K562 (cell line): ENCODE measurements around the gene MFSD8. TPM values are rescaled to one million over a fixed set of nuclear protein-coding genes. Genes with fewer than 3 reads are reported as not detected.

Experiments
- ATAC-seq: fragments of 200-7000 bp; cut with Tn5 transposase; 3 replicates; pipeline ENCODE4 v1.9.1; 2020; ENCODE audit warnings: moderate library complexity
- BruUV-seq: library from RNA; stranded (reverse); fragments of 400-500 nt; replicated peaks from 2 replicates; lab custom pipeline; 2021; lab: Mats Ljungman, UMichigan
- CTCF ChIA-PET: fragments of 300-600 bp; formaldehyde crosslinking; extraction: SDS; loops from one replicate; lab custom pipeline; 2021; ENCODE audit warnings: low intra/inter-chr PET ratio; lab: Yijun Ruan, JAX
- POLR2A ChIA-PET: fragments of 300-600, 350-650 bp; sonication (Branson Sonifier 250); formaldehyde crosslinking; extraction: SDS; loops from one replicate; lab custom pipeline; 2021; ENCODE audit warnings: antibody characterized with exemption, inconsistent platforms; lab: Yijun Ruan, JAX
- DNase-seq, 4 experiments: peaks; one replicate each; pipeline versions ENCODE4 v3.0.0 to v3.0.0-alpha.2; 2011 to 2018; ENCODE audit warnings: low spot score in 3 of 4, mixed read lengths in 3 of 4; ENCODE audit errors: extremely low read depth in 1 of 4
- FAIRE-seq: peaks from 2 replicates; lab custom pipeline; 2011; peaks lifted over from hg19 to GRCh38; lab: Jason Lieb, UNC
- H2AFZ ChIP-seq: 2 replicates; pipeline ENCODE4 v1.6.0; 2011; ENCODE audit warnings: low read depth, low read length, control low read depth, inconsistent platforms
- H3K27ac ChIP-seq: fragments of 200-600 bp; 3 replicates; pipeline ENCODE4 v1.8.0; 2011; ENCODE audit warnings: low read depth, mild to moderate bottlenecking, control low read depth, inconsistent platforms, low read length, moderate library complexity, mixed read lengths; ENCODE audit errors: extremely low read depth
- H3K27me3 ChIP-seq, 2 experiments: fragments of 300-600 bp in 1 of 2; 2 replicates in 1 of 2; 3 replicates in 1 of 2; pipeline versions ENCODE4 v1.6.0 to v1.8.0; 2011; ENCODE audit warnings: inconsistent platforms in 2 of 2, low read length in 2 of 2, mild to moderate bottlenecking in 1 of 2, mixed read lengths in 1 of 2, moderate library complexity in 1 of 2; ENCODE audit not compliant: control insufficient read depth in 2 of 2, insufficient read depth in 2 of 2
- H3K36me3 ChIP-seq: fragments of 300-600 bp; 3 replicates; pipeline ENCODE4 v1.8.0; 2011; ENCODE audit warnings: mild to moderate bottlenecking, low read length, inconsistent platforms; ENCODE audit not compliant: control insufficient read depth, insufficient read depth
- H3K4me1 ChIP-seq, 2 experiments: fragments of 200-600 bp in 1 of 2; replicated peaks in 1 of 2; 2 replicates in 1 of 2; 3 replicates in 1 of 2; pipeline versions ENCODE4 v1.5.1 to v1.8.0; 2011; ENCODE audit warnings: inconsistent platforms in 2 of 2, low read length in 2 of 2, mild to moderate bottlenecking in 1 of 2, mixed read lengths in 1 of 2, moderate library complexity in 1 of 2; ENCODE audit not compliant: control insufficient read depth in 2 of 2, insufficient read depth in 2 of 2
- H3K4me2 ChIP-seq: 2 replicates; pipeline ENCODE4 v1.6.1; 2011; ENCODE audit warnings: low read length, control low read depth, inconsistent platforms, mixed read lengths; ENCODE audit not compliant: insufficient read depth
- H3K4me3 ChIP-seq: fragments of 200-600 bp; sonication (generic), shearing (Covaris generic); 2 replicates; pipeline ENCODE4 v1.5.1; 2016; ENCODE audit warnings: control low read depth, inconsistent platforms
- H3K79me2 ChIP-seq: fragments of 200-600 bp; 3 replicates; pipeline ENCODE4 v1.8.0; 2011; ENCODE audit warnings: low read length, inconsistent platforms; ENCODE audit not compliant: control insufficient read depth, insufficient read depth
- H3K9ac ChIP-seq, 2 experiments: 2 replicates each; pipeline versions ENCODE4 v1.6.0 to v1.6.1; 2011; ENCODE audit warnings: low read depth in 2 of 2, low read length in 2 of 2, control low read depth in 1 of 2, inconsistent platforms in 1 of 2, mild to moderate bottlenecking in 1 of 2, mixed read lengths in 1 of 2; ENCODE audit not compliant: insufficient read depth in 1 of 2
- H3K9me1 ChIP-seq: one replicate; pipeline ENCODE4 v1.6.0; 2011; ENCODE audit warnings: inconsistent platforms, mild to moderate bottlenecking, low read length, moderate library complexity; ENCODE audit not compliant: control insufficient read depth, insufficient read depth
- H3K9me3 ChIP-seq: replicated peaks from 2 replicates; pipeline ENCODE4 v1.5.1; 2011; ENCODE audit warnings: low read depth, low read length, inconsistent platforms; ENCODE audit not compliant: control insufficient read depth, insufficient read depth
- H4K20me1 ChIP-seq: replicated peaks from 2 replicates; pipeline ENCODE4 v1.6.1; 2011; ENCODE audit warnings: low read length, inconsistent platforms, mixed read lengths; ENCODE audit not compliant: control insufficient read depth, insufficient read depth
- DACH1 ChIP-seq: fragments of 450-650 bp; IDR thresholded peaks from 2 replicates; pipeline ENCODE4 v1.6.1; 2018; ENCODE audit not compliant: partially characterized antibody
- FOXA3 ChIP-seq, 2 experiments: fragments of 450-650 bp in 1 of 2; sonication (generic) in 1 of 2; formaldehyde crosslinking; IDR thresholded peaks in 1 of 2; conservative IDR thresholded peaks in 1 of 2; 2 replicates each; pipeline versions ENCODE4 v1.4.0 to v1.8.0; 2020 to 2022; ENCODE audit warnings: mild to moderate bottlenecking in 2 of 2, missing genetic modification reagents in 1 of 2
- HDGF ChIP-seq: fragments of 450-650 bp; IDR thresholded peaks from 2 replicates; pipeline ENCODE4 v1.6.1; 2016
- RBM25 ChIP-seq: fragments of 200-400 bp; formaldehyde crosslinking; IDR thresholded peaks from 2 replicates; pipeline ENCODE4 v1.6.1; 2018; ENCODE audit warnings: low read length, low read depth, moderate library complexity; ENCODE audit not compliant: severe bottlenecking
- RCOR1 ChIP-seq, 2 experiments: IDR thresholded peaks; 2 replicates each; pipeline ENCODE4 v1.6.1; 2012; ENCODE audit warnings: low read depth in 2 of 2, low read length in 2 of 2, borderline replicate concordance in 1 of 2, improper control_type of control experiment in 1 of 2
- SLC30A9 ChIP-seq: fragments of 250-450 bp; sonication (Bioruptor Pico); IDR thresholded peaks from 2 replicates; pipeline ENCODE4 v1.8.0; 2022; ENCODE audit warnings: mild to moderate bottlenecking, moderate library complexity
- ZNF507 ChIP-seq: conservative IDR thresholded peaks from 2 replicates; pipeline ENCODE4 v1.6.1; 2017; ENCODE audit warnings: missing genetic modification characterization, missing compliant biosample characterization
- WGBS: fragments of 100-300 bp; shearing (Covaris generic); methylation state at CpG from one replicate; pipeline ENCODE4 v1.1.6; 2016; ENCODE audit warnings: low coverage, mixed read lengths; ENCODE audit not compliant: insufficient coverage; ENCODE audit errors: missing lambda C conversion rate; 5-methylcytosine and 5-hydroxymethylcytosine counted together
- in situ Hi-C: fragments of 300-500 bp; cut with MboI; formaldehyde crosslinking; loops from 4 replicates; pipeline ENCODE4 v1.15.0; 2018; ENCODE audit warnings: inconsistent platforms, mixed read lengths
- intact Hi-C: fragments of 100-400 bp; cut with micrococcal nuclease; formaldehyde crosslinking; loops from 2 replicates; pipeline ENCODE4 v1.14.2; 2022
- polyA plus RNA-seq, 8 experiments: library from polyadenylated mRNA; depleted of rRNA in 4 of 8; stranded (reverse) in 5 of 8; unstranded in 3 of 8; fragments of >200 nt; fragmentation: Nextera tagmentation in 2 of 8; fragmentation: Illumina TruSeq in 1 of 8; extraction: Ambion mirVana in 2 of 8; extraction: Trizol in 1 of 8; gene quantifications; 2 replicates each; pipeline versions ENCODE4 v1.2.1 to v1.2.3, GENCODE V29; 2011 to 2014; ENCODE audit warnings: inconsistent platforms in 1 of 8, missing spikeins in 1 of 8
- total RNA-seq, 7 experiments: library from RNA; depleted of rRNA in 6 of 7; stranded (reverse); fragments of >200 nt in 6 of 7; fragmentation: Illumina TruSeq in 2 of 7; extraction: Trizol in 2 of 7; gene quantifications; 2 replicates each; pipeline versions ENCODE4 v1.2.1 to v1.2.3, GENCODE V29; 2011 to 2021; ENCODE audit warnings: low replicate concordance in 1 of 7

The MFSD8 gene
- total and polyA plus RNA-seq, 9 of the 15 experiments (the other 6 are each of a cell fraction or from before 2014, with no cell fraction given) = 7.0 to 27.2 (median 18.7) TPM

- no peaks in the 10 kb centered on the region for H3K27me3 ChIP-seq
- H3K4me1 ChIP-seq = no peaks in the 10 kb centered on the region
- ATAC-seq = no peak
- no peak overlapping the region for H3K27ac ChIP-seq
- CTCF ChIA-PET = no interaction called here
- H3K36me3 ChIP-seq = peaks cover 28% of the 10 kb centered on the region; the same call in 2 of the 3 replicates
- no peak overlapping the region for H3K4me3 ChIP-seq
- no peak for DNase-seq
- BruUV-seq = no TSS peak
- H3K4me2 ChIP-seq = no peak overlapping the region
- in situ Hi-C loops = no loop called here
- no peaks in the 10 kb centered on the region for H4K20me1 ChIP-seq
- FAIRE-seq = no peak
- no peak for TF ChIP-seq RCOR1 (IDR thresholded peaks at IDR 0.05; ENCODE audit: borderline replicate concordance in 1 of 2, low read depth in 2 of 2, low read length in 2 of 2)
- peak; percentile 5 for TF ChIP-seq RBM25
- TF ChIP-seq SLC30A9 (CRISPR knock-in tag) = no peak
- no peak for TF ChIP-seq FOXA3 (CRISPR knock-in tag; conservative IDR thresholded peaks at IDR 0.05 in 1 of 2, IDR thresholded peaks at IDR 0.05 in 1 of 2)
- H3K9me3 ChIP-seq = no peaks in the 10 kb centered on the region
- POLR2A ChIA-PET = no interaction called here
- no peaks in the 10 kb centered on the region for H3K9me1 ChIP-seq
- no peak overlapping the region for H3K9ac ChIP-seq
- intact Hi-C loops = no loop called here
- 70% methylated on average over 2 of the region's 2 CpGs for WGBS
- 0 out of 3 replicates have a peak, but pooled peaks cover 3% of the 10 kb centered on the region for H3K79me2 ChIP-seq
- no peak overlapping the region for H2AFZ ChIP-seq
Measured at GRCh38 chr4:127982445-127982844, 17.5 kb upstream of the MFSD8 start.

GRCh38 chr4:127978930-127979329 lies 14.0 kb upstream of the MFSD8 start:
- in situ Hi-C loops (no loop called here), intact Hi-C loops (no loop called here)
- Histone ChIP-seq H3K9me3 (no peaks in the 10 kb centered on the region), H3K36me3 (peaks cover 14% of the 10 kb centered on the region; the same call in 2 of the 3 replicates), H3K9me1 (no peaks in the 10 kb centered on the region), H2AFZ (no peak overlapping the region), H3K9ac (no peak overlapping the region), H3K4me2 (no peak overlapping the region), H3K4me3 (no peak overlapping the region), H3K79me2 (peaks cover 11% of the 10 kb centered on the region; the same call in 1 of the 3 replicates), H4K20me1 (no peaks in the 10 kb centered on the region), H3K4me1 (no peaks in the 10 kb centered on the region), H3K27me3 (no peaks in the 10 kb centered on the region), H3K27ac (no peak overlapping the region)
- ChIA-PET POLR2A (interaction anchor here (1.0 to 1.9 kb wide), 2 partner anchors 14 to 323 kb away, joined by 3 to 4 read pairs; partner anchors contain the start of genes ABHD18 and MFSD8), CTCF (no interaction called here)
- TF ChIP-seq HDGF = no peak
- TF ChIP-seq ZNF507 = peak; percentile 98
- no peak for TF ChIP-seq DACH1
- BruUV-seq = no TSS peak
- DNase-seq (no peak), ATAC-seq (no peak), FAIRE-seq (no peak)
- WGBS = 100% methylated on average over 2 of the region's 2 CpGs
